ENCODE data around the gene KAZN. TPM values are rescaled to one million over a fixed set of nuclear protein-coding genes. Genes with fewer than 3 reads are reported as not detected.

Gene KAZN
- total RNA-seq, 2 donors from 2014 or later: 9.8 to 12.2 TPM

- Histone ChIP-seq H3K9ac (ENCODE audit: low read depth in 2 of 2, low read length in 2 of 2) (no peak overlapping the region), H3K9me3 (no peaks in the 10 kb centered on the region), H3K4me1 (peaks cover 5% of the 10 kb centered on the region), H3K27ac (no peak overlapping the region), H3K27me3 (no peaks in the 10 kb centered on the region), H3K4me3 (no peak overlapping the region), H3K36me3 (no peaks in the 10 kb centered on the region)
- TF ChIP-seq, protein P1, sequence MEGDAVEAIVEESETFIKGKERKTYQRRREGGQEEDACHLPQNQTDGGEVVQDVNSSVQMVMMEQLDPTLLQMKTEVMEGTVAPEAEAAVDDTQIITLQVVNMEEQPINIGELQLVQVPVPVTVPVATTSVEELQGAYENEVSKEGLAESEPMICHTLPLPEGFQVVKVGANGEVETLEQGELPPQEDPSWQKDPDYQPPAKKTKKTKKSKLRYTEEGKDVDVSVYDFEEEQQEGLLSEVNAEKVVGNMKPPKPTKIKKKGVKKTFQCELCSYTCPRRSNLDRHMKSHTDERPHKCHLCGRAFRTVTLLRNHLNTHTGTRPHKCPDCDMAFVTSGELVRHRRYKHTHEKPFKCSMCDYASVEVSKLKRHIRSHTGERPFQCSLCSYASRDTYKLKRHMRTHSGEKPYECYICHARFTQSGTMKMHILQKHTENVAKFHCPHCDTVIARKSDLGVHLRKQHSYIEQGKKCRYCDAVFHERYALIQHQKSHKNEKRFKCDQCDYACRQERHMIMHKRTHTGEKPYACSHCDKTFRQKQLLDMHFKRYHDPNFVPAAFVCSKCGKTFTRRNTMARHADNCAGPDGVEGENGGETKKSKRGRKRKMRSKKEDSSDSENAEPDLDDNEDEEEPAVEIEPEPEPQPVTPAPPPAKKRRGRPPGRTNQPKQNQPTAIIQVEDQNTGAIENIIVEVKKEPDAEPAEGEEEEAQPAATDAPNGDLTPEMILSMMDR (IDR thresholded peaks at IDR 0.05): no peak
- no peak for DNase-seq
- intact Hi-C loops (cut with DNase I): loop anchor here (5.0 to 10.0 kb wide), 3 partner anchors 109 to 911 kb away; no protein-coding TSS in a partner anchor
Measured at GRCh38 chr1:15026117-15026489, 427.6 kb downstream of the KAZN start.

- no peak overlapping the region for H3K27ac ChIP-seq
- intact Hi-C loops (cut with DNase I): loop anchor here (5.0 to 10.0 kb wide), 3 partner anchors 110 to 913 kb away; no protein-coding TSS in a partner anchor
- peak; percentile 82 for DNase-seq
- no peaks in the 10 kb centered on the region for H3K36me3 ChIP-seq
- H3K9ac ChIP-seq (ENCODE audit: low read depth in 2 of 2, low read length in 2 of 2): no peak overlapping the region
- no peaks in the 10 kb centered on the region for H3K9me3 ChIP-seq
- H3K27me3 ChIP-seq: no peaks in the 10 kb centered on the region
- TF ChIP-seq, protein P1 (IDR thresholded peaks at IDR 0.05): peak; percentile 89
- H3K4me3 ChIP-seq: no peak overlapping the region
- H3K4me1 ChIP-seq: peaks cover 5% of the 10 kb centered on the region
Measured at GRCh38 chr1:15027515-15027986, 429.1 kb downstream of the KAZN start.

DNA sequence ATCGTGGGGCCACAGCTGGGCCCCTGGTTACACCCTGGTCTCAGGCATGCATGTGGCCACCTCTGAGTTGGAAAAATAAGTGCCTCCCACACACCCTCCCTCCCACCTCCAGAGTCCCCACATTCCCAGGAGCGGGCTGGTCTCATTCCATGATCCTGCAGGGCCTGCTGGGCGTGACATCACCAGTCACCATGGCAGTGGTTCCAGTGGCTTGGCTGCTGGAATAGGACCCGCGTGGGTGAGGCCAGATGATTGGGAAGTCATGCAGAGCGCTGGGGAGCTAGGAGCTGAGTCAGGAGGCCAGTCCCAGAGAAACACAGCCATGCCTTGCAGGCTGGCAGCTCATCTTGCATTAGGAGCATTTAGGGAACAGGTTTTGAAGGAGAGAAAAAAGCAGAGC, 429.6 kb downstream of the KAZN start:
- no peak for DNase-seq
- H3K9me3 ChIP-seq: no peaks in the 10 kb centered on the region
- intact Hi-C loops (cut with DNase I): loop anchor here (5.0 to 10.0 kb wide), 3 partner anchors 111 to 913 kb away; no protein-coding TSS in a partner anchor
- H3K27ac ChIP-seq: no peak overlapping the region
- no peaks in the 10 kb centered on the region for H3K27me3 ChIP-seq
- TF ChIP-seq, protein P1 (IDR thresholded peaks at IDR 0.05): no peak
- no peak overlapping the region for H3K9ac ChIP-seq (ENCODE audit: low read depth in 2 of 2, low read length in 2 of 2)
- H3K36me3 ChIP-seq: no peaks in the 10 kb centered on the region
- no peak overlapping the region for H3K4me3 ChIP-seq
- peaks cover 5% of the 10 kb centered on the region for H3K4me1 ChIP-seq

DNA sequence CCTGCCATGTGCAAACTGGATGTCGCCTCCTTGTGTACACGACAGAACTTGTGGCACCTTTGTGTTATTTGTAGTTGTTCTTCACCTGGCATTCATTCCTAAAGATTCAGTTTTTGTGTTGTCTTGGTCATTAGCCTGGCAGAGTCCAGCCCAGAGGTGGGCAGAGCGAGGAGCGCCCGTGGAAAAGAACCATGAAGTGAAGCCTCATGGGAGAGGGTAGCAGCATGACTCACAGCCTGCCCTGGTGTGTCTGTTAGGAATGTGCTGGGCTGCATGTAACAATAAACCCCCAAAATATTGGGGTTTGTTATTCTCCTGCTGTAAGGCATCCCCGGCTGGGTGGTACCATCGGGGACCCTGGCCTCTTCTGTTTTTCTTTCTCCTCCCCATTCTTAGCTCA, 430.1 kb downstream of the KAZN start:
- H3K36me3 ChIP-seq: no peaks in the 10 kb centered on the region
- H3K9me3 ChIP-seq: no peaks in the 10 kb centered on the region
- H3K9ac ChIP-seq (ENCODE audit: low read depth in 2 of 2, low read length in 2 of 2): no peak overlapping the region
- H3K4me3 ChIP-seq: no peak overlapping the region
- no peaks in the 10 kb centered on the region for H3K27me3 ChIP-seq
- no peak for DNase-seq
- no peak overlapping the region for H3K27ac ChIP-seq
- TF ChIP-seq, protein P1 (IDR thresholded peaks at IDR 0.05): no peak
- intact Hi-C loops (cut with DNase I): loop anchor here (5.0 to 10.0 kb wide), 3 partner anchors 111 to 914 kb away; no protein-coding TSS in a partner anchor
- peaks cover 5% of the 10 kb centered on the region for H3K4me1 ChIP-seq

GRCh38 chr1:15029036-15029435, 430.6 kb downstream of the KAZN start:
- no peaks in the 10 kb centered on the region for H3K36me3 ChIP-seq
- no peak overlapping the region for H3K4me3 ChIP-seq
- intact Hi-C loops (cut with DNase I): loop anchor here (5.0 to 10.0 kb wide), 3 partner anchors 112 to 914 kb away; no protein-coding TSS in a partner anchor
- H3K27ac ChIP-seq: no peak overlapping the region
- DNase-seq: no peak
- TF ChIP-seq, protein P1 (IDR thresholded peaks at IDR 0.05): no peak
- no peaks in the 10 kb centered on the region for H3K27me3 ChIP-seq
- H3K9me3 ChIP-seq: no peaks in the 10 kb centered on the region
- peaks cover 5% of the 10 kb centered on the region for H3K4me1 ChIP-seq
- no peak overlapping the region for H3K9ac ChIP-seq (ENCODE audit: low read depth in 2 of 2, low read length in 2 of 2)

All from colonic mucosa (tissue), 4 donors.